T-helper 1 cell (primary cell): ENCODE results near the gene CDCA7L.
"Not testable (repeated sequence)": the region's sequence is repeated elsewhere in the genome, so short reads cannot be mapped to it uniquely, and the experiment has no call there.

Experiments
- DNase-seq, 5 donors: peaks; one replicate each; pipeline ENCODE4 v3.0.0-alpha.2; 2012 to 2020

Gene CDCA7L

DNA sequence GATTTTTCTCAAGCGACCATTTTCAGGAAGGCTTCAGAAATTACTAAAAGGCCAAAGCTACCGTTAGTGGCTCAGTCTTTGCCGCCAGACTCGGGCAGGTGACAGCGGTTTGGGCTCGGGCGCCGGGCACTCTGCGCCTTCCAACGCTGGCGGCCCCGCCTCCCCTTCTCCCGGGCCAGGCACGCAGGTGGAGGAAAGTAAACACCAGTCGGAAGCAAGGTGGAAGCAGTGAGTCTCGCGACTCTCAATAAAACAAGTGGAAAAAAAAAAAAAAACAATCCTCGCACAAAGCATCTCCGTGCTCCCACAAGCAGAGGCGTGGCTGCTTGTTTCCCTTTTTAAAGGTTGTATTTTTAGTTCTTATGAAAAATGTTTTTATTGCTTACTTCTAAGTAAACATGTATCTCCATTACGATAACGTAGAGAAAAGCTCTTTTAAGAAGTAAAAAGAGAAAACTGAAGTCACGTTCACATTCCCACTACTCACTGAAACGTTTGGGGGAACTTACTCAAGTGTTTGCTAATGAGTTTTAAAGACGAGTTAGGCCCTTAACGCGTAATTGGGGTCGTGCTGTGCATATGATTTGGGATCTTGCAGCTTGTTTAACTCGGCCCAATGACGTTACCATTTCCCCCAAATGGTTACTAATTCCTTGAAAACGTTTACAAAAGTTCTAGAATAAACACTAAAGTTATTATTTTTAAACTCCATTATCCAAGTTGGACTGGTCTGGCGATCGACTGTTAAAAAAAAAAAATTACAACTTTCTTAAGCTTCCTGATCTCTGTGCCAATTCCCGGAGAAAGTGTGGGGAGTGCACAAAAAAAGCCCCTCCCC lies 864 bp downstream of the CDCA7L start:
- peak in 2 of 5 donors; percentile 9 to 44 for DNase-seq

DNA sequence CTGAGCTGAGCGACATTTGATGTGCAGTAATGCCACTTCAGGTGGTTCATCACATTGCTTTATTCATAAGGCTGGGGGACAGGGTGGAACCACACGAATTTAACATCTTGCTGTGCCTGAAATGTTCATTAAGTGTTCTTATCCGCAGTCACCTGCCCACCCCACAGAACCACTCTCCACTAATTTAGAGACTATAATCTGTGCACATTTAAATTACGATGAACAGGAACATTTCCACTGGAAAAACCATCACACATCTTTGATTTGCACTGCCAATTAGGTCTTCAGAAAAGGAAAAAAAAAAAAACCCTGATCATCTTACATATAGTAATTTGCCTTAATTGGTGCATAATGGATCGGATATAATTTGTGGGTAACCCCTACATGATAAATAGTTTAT lies 2.3 kb downstream of the CDCA7L start:
- DNase-seq, result no peak

DNA sequence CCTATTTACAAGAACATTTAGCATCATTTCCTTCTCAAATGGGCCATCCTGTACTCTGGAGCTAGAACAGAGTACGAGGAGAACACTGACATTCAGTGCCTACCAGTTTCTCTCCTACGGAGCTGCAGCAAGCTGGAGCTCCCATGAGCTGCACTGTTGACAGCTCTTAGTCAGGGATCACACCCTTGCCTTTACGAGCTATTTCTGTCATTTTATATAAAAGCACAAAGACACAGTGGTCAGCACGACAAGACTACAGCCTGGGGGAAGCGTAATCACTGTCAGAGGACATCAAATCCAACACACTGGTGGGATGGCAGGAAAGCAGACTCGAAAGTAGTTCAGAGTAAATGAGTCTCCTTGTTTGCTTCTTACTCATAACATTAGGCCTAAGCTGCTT lies 2.7 kb downstream of the CDCA7L start:
- DNase-seq, result peak in 1 of 5 donors; percentile 4

DNA sequence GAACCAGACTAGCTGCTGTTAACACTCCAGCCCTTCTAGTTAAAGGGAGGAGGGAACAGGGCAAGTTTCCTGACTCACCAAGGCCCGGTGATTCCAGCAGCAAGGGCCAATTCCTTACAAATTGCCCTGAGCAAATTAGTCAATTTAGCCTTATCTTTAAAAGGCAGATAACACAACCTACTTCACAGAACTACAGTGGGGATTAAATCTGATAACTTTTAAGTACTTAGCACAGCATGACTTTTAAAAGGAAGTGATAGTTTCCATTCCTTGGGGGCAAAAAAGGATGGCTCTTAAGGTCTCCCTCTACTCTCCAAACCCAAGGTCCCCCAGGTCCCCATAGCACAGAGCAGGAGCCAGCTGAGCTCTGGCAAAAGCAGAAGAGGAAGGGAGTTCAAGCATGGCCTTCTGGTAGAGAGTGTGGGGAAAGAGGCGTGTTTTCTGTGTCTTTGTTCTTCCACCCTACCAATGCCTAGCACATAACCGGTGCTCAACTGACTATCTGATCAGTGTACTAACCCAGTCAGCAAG lies 4.0 kb downstream of the CDCA7L start:
- DNase-seq, result peak in 1 of 5 donors; percentile 12

DNA sequence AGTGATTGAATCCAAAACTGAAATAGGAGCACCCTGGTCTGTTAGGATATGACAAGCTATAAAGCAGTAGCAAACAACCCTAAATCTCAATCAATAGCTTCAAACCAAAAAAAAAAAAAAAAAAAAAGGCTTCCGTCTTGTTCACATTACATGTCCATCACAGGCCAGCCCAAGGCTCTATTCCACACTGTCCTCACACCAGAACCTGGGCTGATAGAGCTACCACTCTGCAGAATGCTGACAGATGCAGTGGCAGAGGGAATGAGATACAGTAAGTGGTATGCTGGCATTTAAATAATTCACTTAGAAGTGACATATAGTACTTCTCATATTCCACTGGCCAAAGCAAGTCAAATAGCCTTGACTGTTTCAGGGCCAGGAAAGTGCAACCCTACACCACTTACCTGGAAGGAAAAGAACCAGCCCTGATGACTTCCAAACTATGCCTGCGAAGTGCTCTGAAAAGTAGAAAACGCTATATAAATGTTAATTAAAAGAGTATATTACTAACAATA lies 5.8 kb downstream of the CDCA7L start:
- DNase-seq, result peak in 1 of 5 donors; percentile 68

DNA sequence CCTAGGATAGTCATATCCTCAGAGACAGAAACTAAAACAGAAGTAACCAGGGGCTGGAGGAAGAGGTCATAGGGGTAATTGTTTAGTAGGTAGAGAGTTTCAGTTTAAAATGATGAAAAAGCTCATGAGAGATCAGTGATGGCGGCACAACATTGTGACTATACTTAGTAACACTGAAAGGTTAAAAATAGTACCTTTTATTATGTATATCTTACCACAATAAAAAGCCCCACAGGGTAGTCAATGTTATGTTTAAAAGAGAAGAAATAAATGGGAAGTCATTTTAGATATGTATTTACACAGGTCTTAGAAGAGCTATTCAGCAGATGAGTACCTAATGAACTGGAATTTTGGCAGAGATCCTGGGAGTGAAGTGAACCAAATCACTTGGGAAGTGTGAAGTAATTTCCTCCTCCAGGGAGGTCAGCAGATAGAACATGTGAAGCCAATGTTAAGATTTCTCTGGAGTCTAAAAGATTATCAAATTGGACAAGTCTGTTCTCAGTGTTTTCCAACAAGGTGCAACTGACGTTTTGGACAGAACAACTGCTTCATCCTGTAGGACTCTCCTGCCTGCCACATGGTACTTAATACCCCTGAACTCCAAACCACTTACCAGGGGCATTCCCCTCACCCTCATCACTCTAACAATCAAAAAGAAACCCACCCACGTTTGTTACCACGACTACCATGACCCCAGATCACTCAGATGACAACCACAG lies 6.4 kb downstream of the CDCA7L start:
- DNase-seq, result peak in 1 of 5 donors; percentile 35

DNA sequence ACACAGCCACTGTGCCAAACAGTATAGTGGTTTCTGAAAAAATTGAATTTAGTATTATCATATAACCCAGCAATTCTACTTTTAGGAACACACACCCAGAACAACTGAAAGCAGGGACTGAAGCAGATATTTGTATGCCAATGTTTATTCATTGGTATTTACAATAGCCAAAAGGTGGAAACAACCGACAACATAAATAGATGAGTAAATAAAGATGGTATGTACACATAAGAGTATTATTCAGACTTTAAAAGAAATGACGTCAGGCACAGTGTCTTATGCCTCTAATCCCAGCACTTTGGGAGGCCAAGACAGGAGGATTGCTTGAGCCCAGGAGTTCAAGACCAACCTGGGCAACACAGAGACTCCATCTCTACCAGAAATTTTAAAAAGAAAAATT lies 7.2 kb downstream of the CDCA7L start:
- DNase-seq, result no peak

DNA sequence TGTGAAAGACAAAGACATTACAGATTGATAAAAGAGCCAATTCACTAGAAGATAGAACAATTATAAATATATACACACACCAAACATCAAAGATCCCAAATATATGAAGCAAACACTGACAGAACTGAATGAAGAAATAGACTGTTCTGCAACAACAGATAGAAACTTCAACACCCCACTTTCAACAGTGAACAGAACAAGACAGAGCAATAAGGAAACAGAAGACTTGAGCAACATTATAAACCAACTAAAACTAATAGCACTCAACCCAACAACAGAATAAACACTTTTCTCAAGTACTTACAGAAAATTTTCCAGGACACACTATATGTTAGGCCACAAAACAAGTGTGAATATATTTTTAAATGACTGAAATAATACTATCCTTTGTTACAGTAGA lies 10.9 kb downstream of the CDCA7L start:
- DNase-seq, result no peak

DNA sequence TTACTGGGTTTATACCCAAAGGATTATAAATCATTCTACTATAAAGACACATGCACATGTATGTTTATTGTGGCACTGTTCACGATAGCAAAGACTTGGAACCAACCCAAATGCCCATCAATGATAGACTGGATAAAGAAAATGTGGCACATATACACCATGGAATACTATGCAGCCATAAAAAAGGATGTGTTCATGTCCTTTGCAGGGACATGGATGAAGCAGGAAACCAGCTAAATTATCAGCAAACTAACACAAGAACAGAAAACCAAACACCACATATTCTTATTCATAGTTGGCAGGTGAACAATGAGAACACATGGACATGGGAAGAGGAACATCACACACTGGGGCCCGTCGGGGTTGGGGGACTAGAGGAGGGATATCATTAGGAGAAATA lies 12.4 kb downstream of the CDCA7L start:
- DNase-seq, result not testable (repeated sequence)

DNA sequence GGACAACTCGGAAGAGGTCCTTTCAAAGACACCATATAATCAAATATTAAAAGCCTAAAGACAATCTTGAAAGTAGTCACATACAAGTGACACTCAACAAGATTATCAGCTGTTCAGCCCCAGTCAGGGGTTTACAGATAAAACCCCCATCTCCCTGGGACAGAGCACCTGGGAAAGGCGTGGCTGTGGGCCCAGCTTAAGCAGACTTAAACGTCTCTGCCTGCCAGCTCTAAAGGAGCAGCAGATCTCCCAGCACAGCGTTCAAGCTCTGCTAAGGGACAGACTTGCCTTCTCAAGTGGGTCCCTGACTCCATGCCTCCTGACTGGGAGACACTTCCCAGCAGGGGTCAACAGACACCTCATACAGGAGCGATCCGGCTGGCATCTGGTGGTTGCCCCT lies 18.0 kb downstream of the CDCA7L start:
- DNase-seq, result no peak

DNA sequence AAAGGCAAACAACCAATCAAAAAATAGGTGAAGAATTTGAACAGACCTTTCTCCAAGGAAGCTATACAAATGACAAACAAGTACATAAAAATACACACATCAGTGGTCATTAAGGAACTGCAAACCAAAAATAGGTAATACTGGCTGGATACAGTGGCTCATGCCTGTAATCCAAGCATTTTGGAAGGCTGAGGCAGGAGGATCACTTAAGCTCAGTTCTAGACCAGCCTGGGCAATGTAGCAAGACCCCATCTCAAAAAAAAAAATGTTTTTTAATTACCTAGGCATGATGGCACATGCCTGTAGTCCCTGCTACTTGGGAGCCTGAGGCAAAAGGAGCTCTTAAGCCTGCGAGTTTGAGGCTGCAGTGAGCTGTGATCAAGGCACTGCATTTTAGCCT lies 19.3 kb downstream of the CDCA7L start:
- DNase-seq, result no peak

DNA sequence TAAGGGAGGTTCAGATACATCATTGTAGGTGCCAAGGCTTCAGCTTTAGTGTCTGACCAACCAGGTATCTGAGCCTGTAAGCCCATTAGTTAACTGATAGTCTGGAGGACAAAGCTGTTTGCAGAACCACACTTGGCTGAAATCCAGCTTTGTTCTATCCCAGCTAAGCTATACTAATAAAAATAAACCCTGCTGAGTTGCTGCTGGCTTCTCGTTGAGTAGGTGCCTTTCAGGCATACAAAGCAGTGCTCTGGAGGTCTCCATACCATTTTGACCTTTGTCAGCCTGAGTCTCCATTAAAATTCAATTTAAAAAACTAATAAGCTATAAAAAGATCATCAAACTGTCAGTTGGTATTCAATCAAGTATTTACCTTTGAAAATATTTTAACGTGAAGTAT lies 22.0 kb downstream of the CDCA7L start:
- no peak for DNase-seq

DNA sequence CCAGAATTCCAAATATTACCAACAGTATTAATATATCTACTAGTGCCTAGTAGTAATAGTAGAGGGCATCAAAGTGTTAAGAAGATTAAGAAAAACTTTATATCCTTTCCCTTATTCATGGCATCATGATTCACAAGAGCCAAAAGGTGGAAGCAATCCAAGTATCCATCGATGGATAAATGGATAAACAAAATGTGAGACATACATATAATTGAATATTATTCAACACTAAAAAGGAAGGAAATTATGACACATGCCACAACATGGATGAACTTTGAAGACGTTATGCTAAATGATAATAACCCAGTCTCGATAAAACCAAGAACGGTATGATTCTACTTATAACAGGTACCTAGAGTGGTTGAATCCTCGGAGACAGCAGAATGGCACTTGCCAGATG lies 23.1 kb downstream of the CDCA7L start:
- no peak for DNase-seq

DNA sequence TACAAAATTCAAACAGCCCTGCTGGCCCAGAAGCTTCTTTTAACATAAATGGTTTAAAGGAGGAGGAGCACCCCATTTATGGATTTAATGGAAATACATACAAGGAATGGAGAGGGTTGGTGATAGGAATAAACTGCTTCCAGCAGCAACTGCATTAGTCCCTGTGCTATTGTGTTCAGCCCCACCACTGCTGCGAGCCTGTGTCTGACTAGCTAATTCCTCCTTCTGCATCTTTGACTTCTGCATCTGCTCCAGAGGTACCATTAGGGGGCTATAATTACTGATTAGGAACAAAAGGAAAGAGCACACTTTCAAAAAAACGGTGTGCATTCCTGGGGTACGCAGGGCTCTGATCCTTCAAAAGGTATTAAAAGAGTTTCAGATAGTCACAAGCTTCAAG lies 24.8 kb downstream of the CDCA7L start:
- DNase-seq, result no peak

DNA sequence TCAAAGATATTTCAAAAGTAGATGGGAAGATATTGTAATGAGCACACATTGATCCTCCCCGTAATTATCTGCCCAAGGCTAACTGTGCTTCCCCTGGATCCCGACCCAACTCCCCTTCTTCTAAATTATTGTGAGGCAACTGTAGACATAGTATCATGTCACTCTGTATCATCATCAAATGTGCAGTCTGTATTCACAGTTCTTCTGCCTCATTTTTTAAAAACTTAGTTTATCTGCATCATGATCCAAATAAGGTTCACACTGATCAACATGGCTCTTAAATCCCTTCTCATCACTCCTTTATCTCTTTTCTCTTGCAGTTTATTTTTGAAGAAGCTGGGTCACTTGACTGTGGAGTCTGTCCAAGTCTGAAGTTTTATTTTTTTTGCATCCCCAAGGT lies 27.5 kb downstream of the CDCA7L start:
- no peak for DNase-seq

DNA sequence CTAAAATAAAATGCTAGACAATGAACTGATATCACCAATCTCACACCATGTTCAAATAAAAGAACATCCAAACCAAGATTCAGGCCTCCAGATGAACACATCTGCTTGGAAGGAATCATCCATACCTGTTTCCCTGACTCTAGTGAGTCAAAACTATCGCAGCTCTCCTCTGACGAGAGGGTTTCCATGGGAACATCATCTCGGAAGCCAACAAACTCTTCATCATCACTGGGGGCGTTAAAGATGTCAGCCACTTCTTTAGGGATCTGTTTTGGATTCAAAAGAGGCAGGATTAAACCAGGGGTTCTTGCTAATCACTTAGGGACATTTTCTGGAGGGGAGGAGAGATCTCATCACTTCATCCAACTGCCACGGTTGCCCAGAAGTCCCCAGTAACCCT lies 29.1 kb downstream of the CDCA7L start:
- DNase-seq, result no peak

DNA sequence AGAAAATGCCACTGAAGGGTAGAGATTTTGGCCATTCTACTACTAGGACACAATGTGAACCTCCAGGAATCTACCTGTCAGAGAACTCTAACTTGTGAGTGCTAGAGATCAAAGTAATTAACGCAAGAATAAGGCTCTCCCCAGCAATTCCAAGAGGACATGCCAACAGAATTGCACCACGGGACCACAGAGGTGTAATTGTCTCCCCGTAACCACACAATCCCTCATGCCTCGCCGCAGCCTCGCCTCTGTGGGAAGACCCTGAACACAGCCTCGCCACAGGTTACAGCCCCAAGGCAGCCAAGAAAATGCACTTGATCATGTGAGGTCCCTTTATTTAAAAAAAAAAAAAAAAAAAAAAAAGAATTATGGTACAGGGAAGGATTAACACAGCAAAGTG lies 29.5 kb downstream of the CDCA7L start:
- DNase-seq, result no peak

DNA sequence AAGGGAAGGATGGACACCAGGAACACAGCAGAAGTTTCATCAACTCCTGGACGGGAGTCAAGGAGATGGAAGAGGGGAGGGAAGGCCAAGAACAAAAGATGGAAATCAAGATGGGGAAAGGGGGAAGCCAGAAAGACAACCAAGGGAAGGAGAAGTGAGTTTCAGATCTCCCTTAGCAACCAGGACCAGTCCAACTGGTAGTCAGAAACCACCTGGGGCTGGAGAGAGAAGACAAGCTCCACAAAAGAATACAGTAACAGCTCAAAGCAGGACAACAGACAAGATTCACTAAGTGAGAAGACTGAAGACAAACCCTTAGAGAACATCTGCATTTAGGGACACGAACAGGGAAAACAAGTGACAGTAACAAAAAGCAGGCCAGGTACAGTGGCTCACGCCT lies 30.6 kb downstream of the CDCA7L start:
- DNase-seq, result no peak

DNA sequence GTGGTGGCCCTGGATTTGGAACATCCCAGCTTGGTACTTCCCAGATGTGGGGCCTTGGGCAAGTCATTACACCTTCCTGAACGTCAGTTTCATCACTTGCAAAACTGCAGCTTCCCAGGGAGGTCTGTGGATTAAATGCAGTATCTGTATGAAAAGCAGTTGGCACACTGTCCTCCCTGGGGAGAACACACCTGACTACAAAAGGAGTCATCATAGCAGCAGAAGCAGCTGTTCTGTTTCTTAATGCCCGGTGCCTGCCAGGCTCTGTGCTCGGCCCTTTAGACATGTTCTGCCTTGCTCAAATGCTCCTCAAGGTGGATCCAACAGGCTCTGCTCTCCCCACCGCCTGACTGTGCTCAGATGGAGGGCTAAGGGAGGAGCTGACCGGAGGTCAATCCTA lies 31.0 kb downstream of the CDCA7L start:
- no peak for DNase-seq

DNA sequence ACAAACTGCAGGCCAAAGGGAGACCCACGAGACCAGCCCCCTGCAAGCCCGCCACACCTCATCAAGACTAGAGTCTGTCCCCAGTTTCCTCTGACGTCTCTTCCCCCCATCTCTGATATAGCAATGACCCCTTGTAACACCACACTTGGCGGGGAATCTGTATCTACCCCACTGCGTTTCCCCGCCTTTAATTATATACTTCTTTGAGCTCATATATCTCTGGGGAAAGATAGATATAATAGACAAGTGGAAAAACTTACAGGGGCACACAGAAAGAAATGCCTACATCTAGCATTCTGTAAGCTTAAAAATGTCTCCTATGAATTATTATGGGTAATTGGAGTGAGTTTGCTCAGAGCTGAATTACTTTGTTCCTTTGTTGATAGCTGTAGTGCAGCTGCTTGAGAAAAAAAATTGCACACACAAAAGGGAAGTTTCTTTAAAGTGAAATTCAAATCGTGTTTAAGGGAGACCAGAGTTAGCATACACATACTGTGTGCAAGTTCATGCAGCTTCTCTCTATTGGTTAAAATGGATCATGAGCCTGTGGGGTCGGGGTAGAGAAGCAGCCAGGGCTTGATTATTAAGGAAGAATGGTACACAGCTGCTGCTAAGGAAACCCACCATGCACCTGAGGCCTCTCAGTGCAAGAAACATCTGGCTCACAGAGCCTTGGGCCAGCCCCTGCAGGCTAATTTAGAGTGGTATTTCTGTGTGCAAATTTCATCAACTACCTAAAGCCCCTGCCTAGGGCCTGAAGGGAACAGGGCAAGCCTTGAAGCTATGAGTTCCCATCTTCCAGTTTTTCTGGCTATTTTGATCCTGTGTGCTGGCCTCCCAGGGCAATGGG lies 32.5 kb downstream of the CDCA7L start:
- DNase-seq, result no peak

DNA sequence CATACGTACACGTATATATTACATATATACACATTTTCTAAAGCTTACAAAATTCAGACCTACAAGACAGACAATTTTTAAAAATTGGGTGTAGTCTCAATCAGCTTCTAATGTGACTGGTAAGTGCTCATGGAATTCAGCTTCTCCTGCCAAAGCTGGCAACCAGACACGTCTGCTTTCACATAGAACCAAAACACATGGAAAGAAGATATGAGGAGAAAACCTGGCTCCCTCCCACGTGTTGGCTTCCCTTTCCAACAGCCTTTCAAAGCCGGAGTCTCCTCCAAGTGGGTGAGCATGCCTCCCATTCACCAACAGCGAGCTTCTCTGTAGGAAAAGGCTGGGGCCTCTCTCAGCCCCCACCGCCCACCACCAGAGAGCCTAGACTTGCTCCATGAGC lies 33.4 kb downstream of the CDCA7L start:
- DNase-seq, result no peak

DNA sequence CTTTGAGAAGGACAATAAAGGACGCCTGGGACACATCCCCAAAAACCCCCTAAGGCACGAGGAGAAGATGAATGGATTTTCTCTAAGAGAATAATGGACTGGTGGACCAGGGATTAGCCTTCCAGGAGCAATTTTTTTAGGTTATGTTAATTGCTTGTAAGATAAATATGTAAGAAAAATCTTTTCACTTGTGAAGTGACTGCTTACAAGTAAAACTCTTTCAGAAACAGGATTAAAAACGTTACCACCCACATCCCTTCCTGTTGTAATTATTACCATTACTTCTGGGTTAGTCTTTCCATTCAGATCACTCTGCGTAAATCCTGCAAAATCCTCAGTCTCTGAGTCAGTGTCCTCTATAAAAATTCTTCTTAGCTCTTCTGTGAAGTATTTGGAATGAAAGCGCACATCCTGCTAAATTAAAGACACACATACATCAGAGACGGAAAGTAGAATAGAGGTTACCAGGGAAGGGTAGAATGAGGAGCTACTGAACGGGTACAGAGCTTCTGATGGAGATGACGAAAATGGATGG lies 34.3 kb downstream of the CDCA7L start:
- DNase-seq, result no peak

DNA sequence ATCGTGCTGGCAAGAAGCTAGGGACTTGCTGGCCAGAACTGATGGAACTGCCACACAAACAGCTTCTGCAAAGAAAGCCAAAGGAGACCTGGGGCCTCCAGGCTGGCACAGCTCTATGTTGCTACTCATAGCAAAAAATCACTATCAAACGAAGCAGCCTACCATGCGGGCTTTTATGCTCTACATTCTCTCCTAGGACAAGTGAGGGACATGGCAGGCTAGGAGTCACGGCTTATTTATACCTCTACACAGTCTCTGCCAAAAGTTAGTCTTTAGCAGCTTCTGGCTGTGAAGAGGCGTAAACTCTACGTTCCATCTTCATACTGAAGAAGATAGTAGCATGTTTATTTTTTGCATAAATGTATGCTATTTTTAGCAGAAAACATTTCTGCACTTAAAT lies 35.4 kb downstream of the CDCA7L start:
- DNase-seq, result no peak
